A549 (cell line): ENCODE data around the gene COX7A2. TPM values are rescaled to one million over a fixed set of nuclear protein-coding genes. Genes with fewer than 3 reads are reported as not detected.

ENCODE experiments used
- ATAC-seq, 2 experiments: fragments of 200-7000 bp in 1 of 2; fragments of >200 bp in 1 of 2; cut with Nextera tagmentation in 1 of 2; cut with Tn5 transposase in 1 of 2; 3 replicates each; pipeline versions ENCODE4 v1.8.0 to v1.9.1; 2018 to 2020; ENCODE audit warnings: mild to moderate bottlenecking in 1 of 2, moderate library complexity in 1 of 2
- CTCF ChIA-PET: fragments of 300-600 bp; sonication (Branson Sonifier 250); formaldehyde crosslinking; extraction: SDS; loops from one replicate; lab custom pipeline; 2021; ENCODE audit warnings: antibody characterized with exemption, inconsistent platforms; lab: Yijun Ruan, JAX
- POLR2A ChIA-PET: fragments of 350-600 bp; formaldehyde crosslinking; extraction: SDS; loops from one replicate; lab custom pipeline; 2021; ENCODE audit warnings: antibody characterized with exemption, inconsistent platforms; lab: Yijun Ruan, JAX
- DNase-seq, 2 experiments: peaks; one replicate each; pipeline versions ENCODE4 v3.0.0 to v3.0.0-alpha.2; 2011 to 2016; ENCODE audit warnings: low read depth in 1 of 2, low spot score in 1 of 2
- FAIRE-seq: peaks from 2 replicates; lab custom pipeline; 2011; peaks lifted over from hg19 to GRCh38; lab: Jason Lieb, UNC
- H3K27ac ChIP-seq, 2 experiments: fragments of >200 bp; sonication (Bioruptor Twin); formaldehyde crosslinking; 3 replicates each; pipeline ENCODE4 v1.5.1; 2016 to 2017
- H3K4me1 ChIP-seq: fragments of >200 bp; sonication (Bioruptor Twin); formaldehyde crosslinking; 3 replicates; pipeline ENCODE4 v1.6.1; 2016
- H3K4me2 ChIP-seq: fragments of >200 bp; sonication (Bioruptor Twin); formaldehyde crosslinking; 3 replicates; pipeline ENCODE4 v1.6.1; 2016
- H3K4me3 ChIP-seq: fragments of >200 bp; sonication (Bioruptor Twin); formaldehyde crosslinking; 3 replicates; pipeline ENCODE4 v1.5.1; 2016
- H3K9me3 ChIP-seq: fragments of >200 bp; sonication (Bioruptor Twin); formaldehyde crosslinking; 3 replicates; pipeline ENCODE4 v1.6.1; 2016
- BHLHE40 ChIP-seq: IDR thresholded peaks from 2 replicates; pipeline ENCODE4 v1.6.1; 2012; ENCODE audit warnings: low read depth, low read length, inconsistent platforms
- CBX8 ChIP-seq: fragments of 200-600 bp; sonication (generic); IDR thresholded peaks from 2 replicates; pipeline ENCODE4 v1.6.1; 2016
- CEBPB ChIP-seq, 2 experiments: fragments of >200 bp in 1 of 2; sonication (Bioruptor Twin) in 1 of 2; formaldehyde crosslinking in 1 of 2; IDR thresholded peaks; 2 replicates each; pipeline ENCODE4 v1.6.1; 2012 to 2016
- EHMT2 ChIP-seq: fragments of 200-600 bp; sonication (generic); IDR thresholded peaks from 2 replicates; pipeline ENCODE4 v1.6.1; 2016; ENCODE audit warnings: antibody characterized with exemption, low read depth, mild to moderate bottlenecking, moderate library complexity
- GATA3 ChIP-seq: IDR thresholded peaks from 2 replicates; pipeline ENCODE4 v1.6.1; 2012; ENCODE audit warnings: borderline replicate concordance
- HOXA7 ChIP-seq: fragments of 250-450 bp; sonication (Bioruptor Pico); IDR thresholded peaks from 2 replicates; pipeline ENCODE4 v1.5.0; 2020; ENCODE audit warnings: mild to moderate bottlenecking, moderate library complexity
- JUN ChIP-seq, 2 experiments: fragments of >200 bp; sonication (Bioruptor Twin); formaldehyde crosslinking; IDR thresholded peaks; 2 replicates in 1 of 2; 3 replicates in 1 of 2; pipeline ENCODE4 v1.6.1; 2016 to 2017
- MAZ ChIP-seq: fragments of 150-350 bp; IDR thresholded peaks from 2 replicates; pipeline ENCODE4 v1.6.1; 2014; ENCODE audit warnings: antibody characterized with exemption, low read depth, low read length, borderline replicate concordance
- PHF8 ChIP-seq: fragments of 200-600 bp; sonication (generic); IDR thresholded peaks from 2 replicates; pipeline ENCODE4 v1.6.1; 2016; ENCODE audit warnings: low read depth, mild to moderate bottlenecking, antibody characterized with exemption, moderate library complexity, borderline replicate concordance
- POLR2A ChIP-seq: IDR thresholded peaks from 2 replicates; pipeline ENCODE4 v1.6.1; 2012; ENCODE audit warnings: mild to moderate bottlenecking, low read length
- POLR2AphosphoS2 ChIP-seq: conservative IDR thresholded peaks from 2 replicates; pipeline ENCODE4 v1.6.1; 2012; ENCODE audit warnings: low read length, improper control_type of control experiment, inconsistent platforms
- RNF2 ChIP-seq: fragments of 200-600 bp; sonication (generic); IDR thresholded peaks from 2 replicates; pipeline ENCODE4 v1.6.1; 2016; ENCODE audit warnings: low read depth, mild to moderate bottlenecking, antibody characterized with exemption, moderate library complexity, borderline replicate concordance
- SMC3 ChIP-seq: fragments of >200 bp; sonication (Bioruptor Twin); formaldehyde crosslinking; IDR thresholded peaks from 3 replicates; pipeline ENCODE4 v1.6.1; 2018; ENCODE audit warnings: inconsistent platforms
- SREBF2 ChIP-seq: fragments of 450-650 bp; IDR thresholded peaks from 2 replicates; pipeline ENCODE4 v1.6.1; 2014; ENCODE audit warnings: mild to moderate bottlenecking, moderate library complexity
- WGBS: methylation state at CpG from one replicate; pipeline ENCODE4 v1.1.6; 2017; ENCODE audit errors: missing lambda C conversion rate; 5-methylcytosine and 5-hydroxymethylcytosine counted together
- polyA minus RNA-seq: library from RNA; depleted of rRNA, polyadenylated mRNA; stranded (reverse); fragments of >200 nt; gene quantifications from 2 replicates; pipeline ENCODE4 v1.2.3, GENCODE V29; 2011; rRNA and poly(A)+ RNA removed
- polyA plus RNA-seq, 4 experiments: library from polyadenylated mRNA; depleted of rRNA in 3 of 4; stranded (reverse); fragments of >200 nt; fragmentation: RNase III in 1 of 4; extraction: RNeasy Plus Mini Kit Qiagen cat#74134 plus additional on column Dnase treatment in 1 of 4; gene quantifications; 2 replicates in 3 of 4; 3 replicates in 1 of 4; pipeline ENCODE4 v1.2.3, GENCODE V29; 2011 to 2017
- TF ChIP-seq, protein P1 (sequence below): IDR thresholded peaks from 2 replicates; pipeline ENCODE4 v1.6.1; 2012; ENCODE audit warnings: low read depth, borderline replicate concordance
- TF ChIP-seq, protein P2 (sequence below): IDR thresholded peaks from 2 replicates; pipeline ENCODE4 v1.6.1; 2012
- TF ChIP-seq, protein P3 (sequence below): fragments of >200 bp; sonication (Bioruptor Twin); formaldehyde crosslinking; IDR thresholded peaks from 3 replicates; pipeline ENCODE4 v1.6.1; 2016
- TF ChIP-seq, protein P4 (sequence below): fragments of 150-350 bp; IDR thresholded peaks from 2 replicates; pipeline ENCODE4 v1.6.1; 2014; ENCODE audit warnings: low read depth, mild to moderate bottlenecking, low read length
- TF ChIP-seq, protein P5 (sequence below): fragments of >200 bp; sonication (Bioruptor Twin); formaldehyde crosslinking; IDR thresholded peaks from 3 replicates; pipeline ENCODE4 v1.5.1; 2016

COX7A2 gene, protein sequence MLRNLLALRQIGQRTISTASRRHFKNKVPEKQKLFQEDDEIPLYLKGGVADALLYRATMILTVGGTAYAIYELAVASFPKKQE
- polyA plus RNA-seq (2011; rRNA removed) (271 and 360 TPM in 2 replicates), polyA plus RNA-seq (2017; fragmentation: RNase III; extraction: RNeasy Plus Mini Kit Qiagen cat#74134 plus additional on column Dnase treatment) (464 to 507 TPM (median 488 TPM) in 3 replicates), polyA minus RNA-seq (21.3 and 22.8 TPM in 2 replicates)
- 240 and 249 TPM in 2 replicates for polyA plus RNA-seq (2012; cell fraction: cytosol; rRNA removed)
- polyA plus RNA-seq (2012; cell fraction: nucleus; rRNA removed), result 97.7 and 193 TPM in 2 replicates

DNA sequence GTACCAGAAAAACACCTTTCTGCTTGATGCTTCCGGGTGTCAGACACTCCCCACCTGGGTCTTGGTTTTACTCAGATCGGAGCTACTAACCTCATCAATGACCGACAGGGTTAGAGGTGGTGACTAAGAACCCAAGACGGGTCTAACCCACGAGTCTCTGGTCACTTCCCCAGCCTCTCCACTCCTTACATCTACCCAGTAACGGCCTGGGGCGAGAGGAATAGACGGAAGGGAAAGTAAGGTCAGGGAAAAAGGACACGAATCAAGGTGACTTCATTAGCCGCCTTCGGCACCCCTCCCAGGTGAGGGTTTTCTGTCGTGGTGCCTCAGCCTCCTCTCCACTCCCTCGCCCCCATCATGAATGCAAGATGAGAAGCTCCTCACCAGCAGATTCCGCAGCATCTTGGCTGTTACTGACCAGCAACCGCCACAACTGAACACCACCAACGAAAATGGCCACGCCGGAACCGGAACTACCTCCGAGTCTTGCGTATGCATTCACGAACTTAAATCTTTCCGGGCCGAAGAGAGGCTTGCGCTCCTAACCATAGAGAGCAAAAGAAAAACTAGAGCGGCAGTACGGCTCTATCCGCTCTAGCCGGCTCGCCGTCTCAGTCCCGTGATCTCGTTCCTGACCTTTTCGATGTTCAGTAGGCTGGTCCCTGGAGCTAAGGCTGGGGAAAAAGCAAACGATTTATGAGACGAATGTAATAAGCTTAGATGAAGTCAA, at the start of gene COX7A2:
COX7A2 (minus strand) TSS at position 469 of the 730 bp plus-strand sequence; CDS start at position 402, 67 bp downstream.
- WGBS, result 1% methylated on average over 27 of the region's 36 CpGs
- TF ChIP-seq JUN (IDR thresholded peaks at IDR 0.05) (peak; percentile 83 to 95), PHF8 (peak; percentile 52; the same call in 1 of the 2 replicates), RNF2 (no peak), CEBPB (IDR thresholded peaks at IDR 0.05) (peak in 1 of 2 experiments; percentile 53; a peak in 2 of 4 replicates), POLR2AphosphoS2 (peak; percentile 30; the same call in 1 of the 2 replicates), POLR2A (peak; percentile 70), HOXA7 (CRISPR knock-in tag) (no peak), BHLHE40 (peak; percentile 25; the same call in 1 of the 2 replicates), SREBF2 (no peak), MAZ (no peak)
- TF ChIP-seq, protein P1, sequence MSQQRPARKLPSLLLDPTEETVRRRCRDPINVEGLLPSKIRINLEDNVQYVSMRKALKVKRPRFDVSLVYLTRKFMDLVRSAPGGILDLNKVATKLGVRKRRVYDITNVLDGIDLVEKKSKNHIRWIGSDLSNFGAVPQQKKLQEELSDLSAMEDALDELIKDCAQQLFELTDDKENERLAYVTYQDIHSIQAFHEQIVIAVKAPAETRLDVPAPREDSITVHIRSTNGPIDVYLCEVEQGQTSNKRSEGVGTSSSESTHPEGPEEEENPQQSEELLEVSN, result 0 out of 2 replicates have a peak, but pooled peaks have one; percentile 20
- TF ChIP-seq, protein P2, sequence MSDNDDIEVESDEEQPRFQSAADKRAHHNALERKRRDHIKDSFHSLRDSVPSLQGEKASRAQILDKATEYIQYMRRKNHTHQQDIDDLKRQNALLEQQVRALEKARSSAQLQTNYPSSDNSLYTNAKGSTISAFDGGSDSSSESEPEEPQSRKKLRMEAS, result peak; percentile 81
- TF ChIP-seq, protein P3, sequence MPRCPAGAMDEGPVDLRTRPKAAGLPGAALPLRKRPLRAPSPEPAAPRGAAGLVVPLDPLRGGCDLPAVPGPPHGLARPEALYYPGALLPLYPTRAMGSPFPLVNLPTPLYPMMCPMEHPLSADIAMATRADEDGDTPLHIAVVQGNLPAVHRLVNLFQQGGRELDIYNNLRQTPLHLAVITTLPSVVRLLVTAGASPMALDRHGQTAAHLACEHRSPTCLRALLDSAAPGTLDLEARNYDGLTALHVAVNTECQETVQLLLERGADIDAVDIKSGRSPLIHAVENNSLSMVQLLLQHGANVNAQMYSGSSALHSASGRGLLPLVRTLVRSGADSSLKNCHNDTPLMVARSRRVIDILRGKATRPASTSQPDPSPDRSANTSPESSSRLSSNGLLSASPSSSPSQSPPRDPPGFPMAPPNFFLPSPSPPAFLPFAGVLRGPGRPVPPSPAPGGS, result peak; percentile 79; the same call in 2 of the 3 replicates
- peak; percentile 51 for FAIRE-seq
- ChIA-PET CTCF (interaction anchor here (0.8 to 1.5 kb wide), 3 partner anchors 17 to 35 kb away, joined by 3 read pairs; no protein-coding TSS in a partner anchor), POLR2A (interaction anchor here (0.5 to 1.9 kb wide), 8 partner anchors 24 to 1589 kb away, joined by 3 to 7 read pairs (median 5); partner anchors contain the start of genes SENP6, SLC17A5 and TMEM30A)
- Histone ChIP-seq H3K4me2 (peak within 1 kb of the TSS; percentile 97), H3K4me3 (peak within 1 kb of the TSS; percentile 76), H3K4me1 (peaks cover 10% of the 10 kb centered on the region; the same call in 1 of the 3 replicates), H3K9me3 (no peaks in the 10 kb centered on the region), H3K27ac (peak within 1 kb of the TSS; percentile 85 to 96)
- peak; percentile 95 to 96 for ATAC-seq
- peak; percentile 61 to 97 for DNase-seq

DNA sequence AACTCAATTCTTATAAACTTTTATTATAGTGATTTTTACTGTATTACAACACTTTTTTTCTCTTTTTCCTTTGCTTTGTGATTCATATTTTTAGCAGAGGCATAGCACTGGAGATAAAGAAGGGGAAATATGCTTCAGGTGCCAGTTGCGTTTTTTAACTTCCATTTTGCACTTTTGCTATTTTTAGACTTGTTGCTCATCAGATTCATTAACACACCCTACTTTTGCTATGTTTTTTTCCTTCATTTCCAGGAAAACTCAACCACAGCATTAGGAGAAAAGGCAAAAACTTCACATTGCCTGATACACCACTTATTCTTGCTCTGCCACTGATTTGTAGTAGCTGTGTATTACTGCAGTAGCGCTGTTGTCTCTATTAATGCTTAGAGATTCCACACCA, 49.0 kb upstream of the COX7A2 start:
- ATAC-seq (no peak), DNase-seq (no peak)

More for the DNA sequence above, 49.0 kb upstream of the COX7A2 start:
- 96% methylated on average over 2 of the region's 2 CpGs for WGBS
- Histone ChIP-seq H3K4me2 (no peak overlapping the region), H3K4me1 (peaks cover 6% of the 10 kb centered on the region; the same call in 1 of the 3 replicates), H3K9me3 (no peaks in the 10 kb centered on the region), H3K27ac (no peak overlapping the region), H3K4me3 (no peak overlapping the region)
- TF ChIP-seq GATA3 (no peak), SMC3 (no peak), PHF8 (no peak), CBX8 (no peak), EHMT2 (no peak)
- TF ChIP-seq, protein P4, sequence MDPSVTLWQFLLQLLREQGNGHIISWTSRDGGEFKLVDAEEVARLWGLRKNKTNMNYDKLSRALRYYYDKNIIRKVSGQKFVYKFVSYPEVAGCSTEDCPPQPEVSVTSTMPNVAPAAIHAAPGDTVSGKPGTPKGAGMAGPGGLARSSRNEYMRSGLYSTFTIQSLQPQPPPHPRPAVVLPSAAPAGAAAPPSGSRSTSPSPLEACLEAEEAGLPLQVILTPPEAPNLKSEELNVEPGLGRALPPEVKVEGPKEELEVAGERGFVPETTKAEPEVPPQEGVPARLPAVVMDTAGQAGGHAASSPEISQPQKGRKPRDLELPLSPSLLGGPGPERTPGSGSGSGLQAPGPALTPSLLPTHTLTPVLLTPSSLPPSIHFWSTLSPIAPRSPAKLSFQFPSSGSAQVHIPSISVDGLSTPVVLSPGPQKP, result no peak
- TF ChIP-seq, protein P5, sequence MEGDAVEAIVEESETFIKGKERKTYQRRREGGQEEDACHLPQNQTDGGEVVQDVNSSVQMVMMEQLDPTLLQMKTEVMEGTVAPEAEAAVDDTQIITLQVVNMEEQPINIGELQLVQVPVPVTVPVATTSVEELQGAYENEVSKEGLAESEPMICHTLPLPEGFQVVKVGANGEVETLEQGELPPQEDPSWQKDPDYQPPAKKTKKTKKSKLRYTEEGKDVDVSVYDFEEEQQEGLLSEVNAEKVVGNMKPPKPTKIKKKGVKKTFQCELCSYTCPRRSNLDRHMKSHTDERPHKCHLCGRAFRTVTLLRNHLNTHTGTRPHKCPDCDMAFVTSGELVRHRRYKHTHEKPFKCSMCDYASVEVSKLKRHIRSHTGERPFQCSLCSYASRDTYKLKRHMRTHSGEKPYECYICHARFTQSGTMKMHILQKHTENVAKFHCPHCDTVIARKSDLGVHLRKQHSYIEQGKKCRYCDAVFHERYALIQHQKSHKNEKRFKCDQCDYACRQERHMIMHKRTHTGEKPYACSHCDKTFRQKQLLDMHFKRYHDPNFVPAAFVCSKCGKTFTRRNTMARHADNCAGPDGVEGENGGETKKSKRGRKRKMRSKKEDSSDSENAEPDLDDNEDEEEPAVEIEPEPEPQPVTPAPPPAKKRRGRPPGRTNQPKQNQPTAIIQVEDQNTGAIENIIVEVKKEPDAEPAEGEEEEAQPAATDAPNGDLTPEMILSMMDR, result no peak
- POLR2A ChIA-PET, result no interaction called here
- FAIRE-seq, result no peak
- CTCF ChIA-PET, result interaction anchor here (0.6 kb wide), 1 partner anchor 28 kb away, joined by 3 read pairs; no protein-coding TSS in a partner anchor
